ENCODE results near the gene MAP3K2. TPM values are rescaled to one million over a fixed set of nuclear protein-coding genes. Genes with fewer than 3 reads are reported as not detected.

The MAP3K2 gene
- total and polyA plus RNA-seq, 10 of the 15 experiments (the other 5 are each of a cell fraction or from before 2014, with no cell fraction given): 2.7 to 39.6 (median 16.1) TPM

- TF ChIP-seq PRDM15 (CRISPR knock-in tag; IDR thresholded peaks at IDR 0.05): no peak
Observed at GRCh38 chr2:127358971-127359370, 28.8 kb downstream of the MAP3K2 start (continued).

- SMC1A ChIA-PET (ENCODE audit: uncharacterized antibody, unreplicated experiment): interaction anchor here (0.7 to 1.9 kb wide), 2 partner anchors 28 to 121 kb away, joined by 3 to 4 read pairs; no protein-coding TSS in a partner anchor
- no peak for TF ChIP-seq ASH2L (IDR thresholded peaks at IDR 0.05; ENCODE audit: borderline replicate concordance, low read depth)
- TF ChIP-seq EED (IDR thresholded peaks at IDR 0.05; ENCODE audit: low read depth): no peak
- TF ChIP-seq CHD4 (IDR thresholded peaks at IDR 0.05): no peak
- no peak for TF ChIP-seq JUNB (IDR thresholded peaks at IDR 0.05)
- RAD21 ChIA-PET (ENCODE audit: unreplicated experiment): interaction anchor here (1.3 kb wide), 1 partner anchor 64 kb away, joined by 3 read pairs; the partner anchor contains the start of gene ERCC3
Observed at GRCh38 chr2:127358044-127358443, 29.7 kb downstream of the MAP3K2 start.

More at GRCh38 chr2:127358044-127358443, 29.7 kb downstream of the MAP3K2 start:
- ChIA-PET POLR2A (no interaction called here), CTCF (interaction anchor here (0.7 to 1.7 kb wide), 3 partner anchors 56 to 273 kb away, joined by 3 to 10 read pairs (median 4); no protein-coding TSS in a partner anchor)
- FAIRE-seq (no peak), DNase-seq (ENCODE audit: low read depth, low spot score) (no peak), ATAC-seq (no peak)
- in situ Hi-C loops (cut with MboI): no loop called here
- WGBS (ENCODE audit: insufficient coverage, insufficient replicate concordance, low lambda C conversion rate, missing lambda C conversion rate): 94% methylated on average over 3 of the region's 3 CpGs
- no TSS peak for BruUV-seq (replicated peaks)
- H3K4me2 ChIP-seq (ENCODE audit: control insufficient read depth, insufficient read depth): no peak overlapping the region
- H3K4me1 ChIP-seq (ENCODE audit: control insufficient read depth, insufficient read depth, low read length): no peaks in the 10 kb centered on the region
- H3K27me3 ChIP-seq (replicated peaks in 1 of 2; ENCODE audit: control insufficient read depth in 2 of 2, insufficient read depth in 2 of 2, low read length in 1 of 2): no peaks in the 10 kb centered on the region
- peaks cover 33% of the 10 kb centered on the region for H3K79me2 ChIP-seq (ENCODE audit: control insufficient read depth, insufficient read depth, low read length)
- H3K9me3 ChIP-seq (replicated peaks; ENCODE audit: control insufficient read depth, insufficient read depth, low read length): no peaks in the 10 kb centered on the region
- H2AFZ ChIP-seq (ENCODE audit: control insufficient read depth, low read depth, low read length): no peak overlapping the region
- intact Hi-C loops (cut with micrococcal nuclease; ENCODE audit: unreplicated experiment): loop anchor here (5.0 kb wide), 1 partner anchor 94 kb away; no protein-coding TSS in a partner anchor
- no peaks in the 10 kb centered on the region for H3K36me3 ChIP-seq (ENCODE audit: control insufficient read depth in 2 of 2, insufficient read depth in 2 of 2, low read length in 1 of 2)
- no peak overlapping the region for H3K4me3 ChIP-seq
- H3K9ac ChIP-seq (ENCODE audit: control insufficient read depth, insufficient read depth, low read length): no peak overlapping the region
- no peak overlapping the region for H3K27ac ChIP-seq (ENCODE audit: control insufficient read depth, insufficient read depth)
- H4K20me1 ChIP-seq (ENCODE audit: control insufficient read depth, insufficient read depth): no peaks in the 10 kb centered on the region
